Endothelial cell (in vitro differentiated cells): ENCODE results near the gene VPS50. TPM values are rescaled to one million over a fixed set of nuclear protein-coding genes. Genes with fewer than 3 reads are reported as not detected.

Source experiments
- DNase-seq: peaks from one replicate; pipeline ENCODE4 v3.0.0; 2021; ENCODE audit warnings: low spot score
- H3K27ac Mint-ChIP-seq: one replicate; pipeline ENCODE4 v1.8.0; 2021; ENCODE audit warnings: mixed read lengths, inconsistent platforms; ENCODE audit not compliant: unreplicated experiment
- H3K27me3 Mint-ChIP-seq: one replicate; pipeline ENCODE4 v1.8.0; 2021; ENCODE audit warnings: mild to moderate bottlenecking, moderate library complexity, mixed read lengths, inconsistent platforms; ENCODE audit not compliant: unreplicated experiment
- H3K36me3 Mint-ChIP-seq: one replicate; pipeline ENCODE4 v1.8.0; 2021; ENCODE audit warnings: mild to moderate bottlenecking, low read depth, mixed read lengths, inconsistent platforms; ENCODE audit not compliant: unreplicated experiment
- H3K4me1 Mint-ChIP-seq: one replicate; pipeline ENCODE4 v1.8.0; 2021; ENCODE audit warnings: mild to moderate bottlenecking, mixed read lengths, inconsistent platforms; ENCODE audit not compliant: unreplicated experiment
- H3K4me3 Mint-ChIP-seq: one replicate; pipeline ENCODE4 v1.8.0; 2021; ENCODE audit warnings: mild to moderate bottlenecking, mixed read lengths, inconsistent platforms; ENCODE audit not compliant: unreplicated experiment
- H3K9me3 Mint-ChIP-seq: one replicate; pipeline ENCODE4 v1.8.0; 2021; ENCODE audit warnings: mixed read lengths, inconsistent platforms; ENCODE audit not compliant: unreplicated experiment
- long read RNA-seq: library from polyadenylated mRNA; unstranded; transcript quantifications from one replicate; pipeline ENCODE4 v2.0.0, GENCODE V29; 2020; ENCODE audit not compliant: unreplicated experiment
- total RNA-seq: library from RNA; stranded (reverse); fragmentation: NEBNext Ultra II Directional; extraction: Animal tissue kit (Norgen Biotek cat#: 25700); gene quantifications from one replicate; pipeline ENCODE4 v1.2.1, GENCODE V29; 2021; ENCODE audit not compliant: unreplicated experiment
- TF ChIP-seq, protein P1 (sequence below): fragments of 200-600 bp; sonication (generic); IDR thresholded peaks from one replicate; pipeline ENCODE4 v1.5.0; 2021; ENCODE audit warnings: antibody characterized with exemption; ENCODE audit not compliant: unreplicated experiment

The VPS50 gene, protein sequence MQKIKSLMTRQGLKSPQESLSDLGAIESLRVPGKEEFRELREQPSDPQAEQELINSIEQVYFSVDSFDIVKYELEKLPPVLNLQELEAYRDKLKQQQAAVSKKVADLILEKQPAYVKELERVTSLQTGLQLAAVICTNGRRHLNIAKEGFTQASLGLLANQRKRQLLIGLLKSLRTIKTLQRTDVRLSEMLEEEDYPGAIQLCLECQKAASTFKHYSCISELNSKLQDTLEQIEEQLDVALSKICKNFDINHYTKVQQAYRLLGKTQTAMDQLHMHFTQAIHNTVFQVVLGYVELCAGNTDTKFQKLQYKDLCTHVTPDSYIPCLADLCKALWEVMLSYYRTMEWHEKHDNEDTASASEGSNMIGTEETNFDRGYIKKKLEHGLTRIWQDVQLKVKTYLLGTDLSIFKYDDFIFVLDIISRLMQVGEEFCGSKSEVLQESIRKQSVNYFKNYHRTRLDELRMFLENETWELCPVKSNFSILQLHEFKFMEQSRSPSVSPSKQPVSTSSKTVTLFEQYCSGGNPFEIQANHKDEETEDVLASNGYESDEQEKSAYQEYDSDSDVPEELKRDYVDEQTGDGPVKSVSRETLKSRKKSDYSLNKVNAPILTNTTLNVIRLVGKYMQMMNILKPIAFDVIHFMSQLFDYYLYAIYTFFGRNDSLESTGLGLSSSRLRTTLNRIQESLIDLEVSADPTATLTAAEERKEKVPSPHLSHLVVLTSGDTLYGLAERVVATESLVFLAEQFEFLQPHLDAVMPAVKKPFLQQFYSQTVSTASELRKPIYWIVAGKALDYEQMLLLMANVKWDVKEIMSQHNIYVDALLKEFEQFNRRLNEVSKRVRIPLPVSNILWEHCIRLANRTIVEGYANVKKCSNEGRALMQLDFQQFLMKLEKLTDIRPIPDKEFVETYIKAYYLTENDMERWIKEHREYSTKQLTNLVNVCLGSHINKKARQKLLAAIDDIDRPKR
- 20.6 TPM for total RNA-seq
- long read RNA-seq, partial matches to known transcripts: 1 of 4 reads
- long read RNA-seq, other reads (novel, unspliced or antisense): 1 of 4 reads

DNA sequence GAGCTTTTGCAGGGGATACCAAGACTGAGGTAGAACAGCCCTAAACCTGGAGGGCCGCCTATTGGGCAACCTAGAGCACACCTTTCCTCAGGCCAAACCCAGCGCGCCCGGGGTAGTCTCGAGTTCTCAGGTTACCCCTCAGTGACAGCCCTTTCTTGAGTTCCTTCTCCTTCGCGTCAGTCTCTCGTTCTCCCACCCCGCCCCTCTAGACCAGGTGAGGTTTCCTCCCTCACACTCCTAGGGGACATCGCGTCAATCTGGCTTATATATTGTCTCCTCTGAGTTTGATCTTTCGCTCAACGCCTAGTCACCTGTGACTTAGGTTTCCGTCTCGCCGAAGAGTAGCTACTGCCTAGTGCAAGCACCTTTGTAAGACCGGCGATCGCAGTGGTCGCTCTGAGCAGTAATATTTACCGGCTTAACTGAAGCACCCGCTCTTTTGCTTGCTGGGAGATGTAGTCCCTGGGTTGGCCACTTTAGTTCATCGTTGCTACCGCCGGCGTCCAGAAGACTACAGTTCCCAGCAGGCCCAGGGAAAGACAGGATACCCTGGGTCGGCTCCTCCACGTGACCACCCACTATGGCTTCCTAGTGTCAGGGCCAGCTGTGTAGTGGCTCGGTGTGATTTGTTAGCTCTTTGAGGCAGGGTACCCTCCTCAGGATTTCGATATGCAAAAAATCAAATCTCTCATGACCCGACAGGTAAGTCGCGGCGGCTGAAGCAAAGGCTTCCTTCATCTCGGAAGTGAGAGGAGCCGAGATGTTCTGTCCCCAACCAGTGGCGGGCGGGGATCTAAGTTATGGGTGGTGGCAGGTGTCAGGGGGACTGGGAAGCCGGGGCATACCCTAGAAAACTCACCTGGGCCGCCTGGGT lies at the start of gene VPS50:
Gene VPS50 (plus strand): TSS at position 568 of the 874 bp plus-strand sequence. CDS start 102 bp downstream, at position 670.
- no peaks in the 10 kb centered on the region for H3K36me3 Mint-ChIP-seq
- H3K4me3 Mint-ChIP-seq: peak within 1 kb of the TSS; percentile 97
- no peaks in the 10 kb centered on the region for H3K27me3 Mint-ChIP-seq
- peak within 1 kb of the TSS; percentile 84 for H3K27ac Mint-ChIP-seq
- no peaks in the 10 kb centered on the region for H3K4me1 Mint-ChIP-seq
- DNase-seq: peak; percentile 87
- TF ChIP-seq, protein P1, sequence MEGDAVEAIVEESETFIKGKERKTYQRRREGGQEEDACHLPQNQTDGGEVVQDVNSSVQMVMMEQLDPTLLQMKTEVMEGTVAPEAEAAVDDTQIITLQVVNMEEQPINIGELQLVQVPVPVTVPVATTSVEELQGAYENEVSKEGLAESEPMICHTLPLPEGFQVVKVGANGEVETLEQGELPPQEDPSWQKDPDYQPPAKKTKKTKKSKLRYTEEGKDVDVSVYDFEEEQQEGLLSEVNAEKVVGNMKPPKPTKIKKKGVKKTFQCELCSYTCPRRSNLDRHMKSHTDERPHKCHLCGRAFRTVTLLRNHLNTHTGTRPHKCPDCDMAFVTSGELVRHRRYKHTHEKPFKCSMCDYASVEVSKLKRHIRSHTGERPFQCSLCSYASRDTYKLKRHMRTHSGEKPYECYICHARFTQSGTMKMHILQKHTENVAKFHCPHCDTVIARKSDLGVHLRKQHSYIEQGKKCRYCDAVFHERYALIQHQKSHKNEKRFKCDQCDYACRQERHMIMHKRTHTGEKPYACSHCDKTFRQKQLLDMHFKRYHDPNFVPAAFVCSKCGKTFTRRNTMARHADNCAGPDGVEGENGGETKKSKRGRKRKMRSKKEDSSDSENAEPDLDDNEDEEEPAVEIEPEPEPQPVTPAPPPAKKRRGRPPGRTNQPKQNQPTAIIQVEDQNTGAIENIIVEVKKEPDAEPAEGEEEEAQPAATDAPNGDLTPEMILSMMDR: no peak
- no peaks in the 10 kb centered on the region for H3K9me3 Mint-ChIP-seq

GRCh38 chr7:93185303-93186027 lies 46.7 kb upstream of the VPS50 start:
- Mint-ChIP-seq H3K9me3 (no peaks in the 10 kb centered on the region), H3K36me3 (no peaks in the 10 kb centered on the region), H3K27me3 (no peaks in the 10 kb centered on the region), H3K27ac (no peak overlapping the region), H3K4me1 (no peaks in the 10 kb centered on the region), H3K4me3 (no peak overlapping the region)
- no peak for DNase-seq
- TF ChIP-seq, protein P1: no peak

GRCh38 chr7:93188870-93189634 lies 43.1 kb upstream of the VPS50 start:
- peaks cover 5% of the 10 kb centered on the region for H3K27me3 Mint-ChIP-seq
- no peak for DNase-seq
- H3K4me3 Mint-ChIP-seq: no peak overlapping the region
- no peaks in the 10 kb centered on the region for H3K9me3 Mint-ChIP-seq
- no peaks in the 10 kb centered on the region for H3K4me1 Mint-ChIP-seq
- H3K27ac Mint-ChIP-seq: no peak overlapping the region
- TF ChIP-seq, protein P1: no peak
- no peaks in the 10 kb centered on the region for H3K36me3 Mint-ChIP-seq

GRCh38 chr7:93194386-93194785 lies 37.8 kb upstream of the VPS50 start:
- TF ChIP-seq, protein P1: no peak
- peaks cover 5% of the 10 kb centered on the region for H3K27me3 Mint-ChIP-seq
- no peaks in the 10 kb centered on the region for H3K36me3 Mint-ChIP-seq
- H3K4me3 Mint-ChIP-seq: no peak overlapping the region
- no peaks in the 10 kb centered on the region for H3K9me3 Mint-ChIP-seq
- DNase-seq: no peak
- no peaks in the 10 kb centered on the region for H3K4me1 Mint-ChIP-seq
- no peak overlapping the region for H3K27ac Mint-ChIP-seq
